HG02623 (cell line): ENCODE results near the gene FREM1.

ENCODE experiments used
- ATAC-seq: cut with Tn5 transposase; IDR thresholded peaks from one replicate; pipeline ENCODE4 v1.9.1; 2021; ENCODE audit warnings: moderate library complexity; ENCODE audit not compliant: unreplicated experiment

Gene FREM1

DNA sequence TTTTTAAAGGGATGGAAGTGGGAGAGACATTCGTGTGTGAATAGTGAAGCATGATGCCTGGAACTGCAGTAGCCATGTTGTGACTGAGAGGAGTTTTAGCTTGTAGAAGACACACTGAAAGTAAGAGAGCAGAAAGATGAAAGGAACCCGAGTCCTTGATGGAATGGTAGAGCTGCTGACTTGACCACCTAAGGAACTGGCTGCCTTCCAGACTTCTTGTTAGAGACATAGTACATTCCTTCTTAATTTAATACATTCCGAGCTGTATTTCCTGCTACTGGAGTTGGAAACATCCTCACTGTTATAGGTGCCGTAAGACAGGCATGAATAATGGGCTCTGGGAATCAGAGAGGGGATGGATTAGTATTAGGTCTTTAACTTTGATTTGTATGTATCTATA lies 195.1 kb downstream of the FREM1 start:
- ATAC-seq, result no peak

DNA sequence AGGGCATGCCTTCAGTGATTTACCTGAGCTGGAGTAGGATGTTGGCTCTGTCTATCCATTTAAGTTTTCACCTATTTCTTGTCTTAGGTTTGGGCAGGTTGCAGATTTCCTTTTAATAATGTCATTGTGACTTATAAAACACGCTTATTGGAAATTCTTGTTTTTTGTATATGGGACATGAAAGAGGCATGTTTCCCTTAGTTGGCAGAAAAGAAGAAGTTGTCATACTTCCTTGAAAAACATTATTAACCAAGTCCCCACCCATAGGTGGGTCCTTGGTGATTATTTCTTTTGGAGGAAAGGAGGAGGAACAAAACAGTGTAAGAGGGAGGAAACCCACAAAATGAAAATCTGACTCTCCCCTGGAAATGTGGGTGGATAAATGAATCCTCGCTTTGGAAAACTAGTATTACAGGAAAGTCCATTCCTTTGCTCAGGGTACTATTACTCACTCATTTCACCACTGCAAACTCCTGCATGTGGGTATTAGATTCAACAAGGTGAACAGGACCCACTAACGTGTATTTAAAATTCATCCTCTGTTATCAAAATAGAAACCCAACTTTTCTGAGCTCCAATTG lies 197.0 kb downstream of the FREM1 start:
- ATAC-seq, result no peak

DNA sequence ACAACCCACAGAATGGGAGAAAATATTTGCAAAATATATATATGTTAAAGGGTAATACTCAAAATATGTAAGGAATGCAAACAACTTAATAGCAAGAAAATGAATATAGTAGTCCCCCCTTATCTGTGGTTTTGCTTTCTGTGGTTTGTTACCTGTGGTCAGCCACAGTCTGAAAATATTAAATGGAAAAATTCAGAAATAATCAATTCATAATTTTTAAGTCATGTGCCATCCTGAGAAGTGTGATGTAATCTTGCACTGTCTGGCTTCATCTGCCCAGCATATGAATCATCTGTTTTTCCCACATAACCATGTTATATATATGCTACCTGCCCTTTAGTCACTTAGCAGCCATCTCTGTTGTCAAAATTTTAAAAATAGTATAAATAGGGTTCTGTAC lies 199.4 kb downstream of the FREM1 start:
- ATAC-seq, result no peak

- ATAC-seq, result peak; percentile 70
These were observed 203.6 kb downstream of the FREM1 start for GRCh38 chr9:14706530-14707140.

GRCh38 chr9:14705079-14705478 lies 205.1 kb downstream of the FREM1 start:
- no peak for ATAC-seq

DNA sequence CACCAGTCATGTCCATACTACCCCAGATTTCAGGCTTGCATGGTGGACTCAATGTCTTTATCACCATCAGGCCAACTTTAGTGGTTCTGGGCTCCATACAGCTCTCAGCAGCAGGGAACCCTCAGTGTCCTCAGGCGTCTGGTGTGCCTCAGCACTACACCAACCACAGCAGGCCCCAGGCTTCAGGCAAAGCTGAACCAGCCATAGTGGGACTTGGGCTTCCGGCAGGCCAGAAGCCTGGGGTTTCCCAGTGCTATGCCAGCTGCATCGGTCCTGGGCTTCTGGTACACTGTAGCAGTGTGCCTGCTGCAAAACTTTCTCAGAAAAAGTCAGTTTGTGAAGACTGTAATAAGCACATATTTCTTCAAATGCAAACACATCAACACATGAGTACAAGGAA lies 205.9 kb downstream of the FREM1 start:
- no peak for ATAC-seq

- ATAC-seq, result no peak
These were observed 208.0 kb downstream of the FREM1 start for GRCh38 chr9:14702200-14702720.

DNA sequence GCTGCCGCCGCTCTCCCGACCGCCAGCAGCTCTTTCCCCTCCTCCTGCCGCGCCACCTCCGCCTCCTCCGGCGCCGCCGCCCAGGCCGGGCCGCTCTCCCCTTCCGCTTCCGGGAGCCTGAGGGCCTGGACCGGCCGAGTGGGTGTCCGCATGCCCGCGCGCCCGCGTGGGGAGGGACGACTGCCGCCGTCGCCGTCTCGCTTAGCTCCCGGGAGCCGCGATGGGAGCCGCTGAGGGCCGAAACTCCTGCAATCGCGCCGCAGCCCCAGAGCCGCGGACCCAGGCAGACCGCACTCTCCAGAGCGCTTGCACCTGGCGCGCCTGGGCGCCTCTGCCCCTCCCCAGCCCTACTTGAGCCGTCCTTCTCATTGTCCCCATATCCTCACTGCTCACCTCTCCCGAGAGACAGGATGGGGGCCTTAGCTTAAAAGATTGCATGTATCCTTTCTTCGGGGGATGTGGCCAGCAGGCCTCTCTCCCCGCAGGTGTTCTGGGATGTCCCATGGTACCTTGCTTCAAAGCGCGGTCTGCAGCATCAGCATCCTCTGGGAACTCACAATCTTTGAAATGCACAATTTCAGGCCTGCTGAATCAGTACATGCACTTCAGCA lies 216.9 kb downstream of the FREM1 start, which contains the start of gene ZDHHC21:
TSS of gene ZDHHC21 (minus strand) at position 182 of the 611 bp plus-strand sequence. CDS start 19,092 bp downstream, outside the sequence.
- ATAC-seq, result peak; percentile 83

DNA sequence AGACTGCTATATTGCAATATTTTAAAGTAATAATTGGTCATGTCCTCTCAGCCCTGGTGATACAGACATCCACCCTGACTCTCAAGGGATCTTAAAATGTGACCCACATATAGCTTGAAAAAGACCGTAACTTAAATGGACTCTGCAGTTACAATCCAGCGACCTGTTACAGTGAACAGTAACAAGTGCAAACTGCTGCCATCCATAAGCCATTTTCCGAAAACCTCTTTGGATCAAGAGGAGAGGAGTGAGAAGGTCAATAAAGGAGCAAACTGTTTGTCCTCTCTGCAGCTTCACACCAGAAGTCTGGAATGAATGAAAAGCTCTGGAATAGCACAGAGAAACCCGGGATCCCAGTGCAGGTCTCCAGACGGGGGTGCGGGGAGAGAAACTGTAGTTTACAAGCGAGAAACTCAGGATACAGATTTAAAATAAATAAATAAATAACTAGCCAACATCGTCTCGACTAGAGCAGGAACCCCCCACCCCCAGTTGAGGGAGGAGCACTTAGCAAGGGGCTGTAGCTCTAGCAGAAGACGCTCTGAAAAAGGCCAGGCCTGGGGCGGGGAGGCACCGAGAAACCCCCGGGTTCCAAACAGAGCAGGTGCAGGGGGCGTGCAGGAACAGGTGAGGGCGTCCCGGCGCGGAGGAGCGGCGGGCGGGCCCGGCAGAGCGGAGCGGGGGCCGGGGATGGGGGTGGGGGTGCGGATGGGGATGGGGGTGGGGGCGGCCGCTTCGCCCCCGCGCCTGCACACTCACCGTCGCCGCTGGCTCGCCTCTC lies 217.6 kb downstream of the FREM1 start:
- ATAC-seq, result peak; percentile 28

- no peak for ATAC-seq
These were observed 219.1 kb downstream of the FREM1 start for GRCh38 chr9:14690948-14691730.

GRCh38 chr9:14687042-14687719 lies 223.0 kb downstream of the FREM1 start:
- no peak for ATAC-seq

- no peak for ATAC-seq
These were observed 224.1 kb downstream of the FREM1 start for GRCh38 chr9:14686168-14686567.
